Transverse colon (tissue), 4 donors: ENCODE data around the gene LMOD2. TPM values are rescaled to one million over a fixed set of nuclear protein-coding genes. Genes with fewer than 3 reads are reported as not detected.

Experiments used
- DNase-seq: peaks from one replicate; pipeline ENCODE4 v3.0.0-alpha.2; 2019
- H3K27ac ChIP-seq, 4 donors: fragments of 200-600 bp; sonication (generic); 2 replicates each; pipeline ENCODE4 v1.5.1; 2016 to 2018; ENCODE audit warnings: inconsistent platforms in 4 of 4
- H3K27me3 ChIP-seq: fragments of 200-600 bp; sonication (generic); 2 replicates; pipeline ENCODE4 v1.5.1; 2017; ENCODE audit warnings: inconsistent platforms
- H3K36me3 ChIP-seq, 4 donors: fragments of 200-600 bp; sonication (generic); 2 replicates each; pipeline ENCODE4 v1.5.1; 2017 to 2019; ENCODE audit warnings: inconsistent platforms in 4 of 4
- H3K4me1 ChIP-seq, 4 donors: fragments of 200-600 bp; sonication (generic); 2 replicates each; pipeline ENCODE4 v1.5.1; 2017 to 2020; ENCODE audit warnings: inconsistent platforms in 4 of 4
- H3K4me3 ChIP-seq, 4 donors: fragments of 200-600 bp; sonication (generic); 1 replicate in 1 of 4; 2 replicates in 3 of 4; pipeline versions ENCODE4 v1.5.1 to v1.6.1; 2017 to 2019; ENCODE audit warnings: inconsistent platforms in 4 of 4
- H3K9me3 ChIP-seq, 2 donors: fragments of 200-600 bp; sonication (generic); 2 replicates each; pipeline ENCODE4 v1.5.1; 2017 to 2019; ENCODE audit warnings: inconsistent platforms in 2 of 2
- EP300 ChIP-seq: sonication (generic); formaldehyde crosslinking; IDR thresholded peaks from one replicate; pipeline ENCODE4 v1.6.1; 2017; ENCODE audit warnings: antibody characterized with exemption, low read depth
- POLR2A ChIP-seq: fragments of 450-650 bp; IDR thresholded peaks from one replicate; pipeline ENCODE4 v1.6.1; 2016; ENCODE audit warnings: antibody characterized with exemption, mild to moderate bottlenecking, moderate library complexity
- POLR2AphosphoS5 ChIP-seq, 3 donors: sonication (generic); formaldehyde crosslinking; IDR thresholded peaks; one replicate each; pipeline ENCODE4 v1.6.1; 2016; ENCODE audit warnings: antibody characterized with exemption in 3 of 3
- WGBS, 2 donors: methylation state at CpG; one replicate each; pipeline ENCODE4 v1.1.5; 2018; ENCODE audit warnings: low coverage in 1 of 2; 5-methylcytosine and 5-hydroxymethylcytosine counted together
- in situ Hi-C, 4 donors: fragments of 200-750 bp; cut with MboI; loops; one replicate each; pipeline versions ENCODE4 v1.15.0 to v1.15.1; 2017; ENCODE audit warnings: low sequenced_read_pairs in 3 of 4, low pct_ligation_motif_present in 1 of 4, low pct_unique_long_range_greater_than_20kb in 1 of 4
- intact Hi-C: fragments of 100-400 bp; cut with DNase I; formaldehyde crosslinking; loops from one replicate; pipeline ENCODE4 v1.15.1; 2023; ENCODE audit warnings: low total_unique reads
- total RNA-seq, 4 donors: library from RNA; depleted of rRNA; stranded (reverse); fragments of >200 nt; gene quantifications; one replicate each; pipeline ENCODE4 v1.1.0, GENCODE V29; 2016
- TF ChIP-seq, protein P1 (sequence below), 5 experiments: fragments of 200-600 bp in 3 of 5; fragments of 450-650 bp in 2 of 5; sonication (generic) in 3 of 5; IDR thresholded peaks; 1 replicate in 2 of 5; 2 replicates in 3 of 5; pipeline ENCODE4 v1.5.1; 2016 to 2017; ENCODE audit warnings: antibody characterized with exemption in 5 of 5, inconsistent platforms in 3 of 5, mild to moderate bottlenecking in 2 of 5, moderate library complexity in 1 of 5

Gene LMOD2
- total RNA-seq, 4 donors from 2014 or later: 0.41 TPM; not detected in 3

DNA sequence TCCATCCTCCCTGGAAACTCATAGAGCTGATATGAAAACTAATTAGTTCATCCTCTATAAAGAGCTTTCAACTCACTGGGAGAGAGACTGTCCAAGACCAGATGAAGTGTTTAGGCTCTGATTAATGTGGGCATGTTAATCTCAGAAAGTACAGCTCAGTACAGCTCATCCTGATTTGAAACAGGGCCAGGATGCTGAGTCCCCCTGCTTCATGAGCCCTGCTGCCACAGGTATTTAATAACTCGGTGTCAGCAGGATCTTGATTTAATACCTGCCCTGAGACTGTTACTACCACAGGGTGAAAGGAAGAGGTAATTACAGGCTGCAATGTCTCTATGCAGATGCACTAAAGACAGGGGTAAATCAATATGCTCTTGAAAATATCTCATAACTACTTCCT, 10.8 kb downstream of the LMOD2 start:
- intact Hi-C loops: no loop called here
- DNase-seq: no peak
- no peak overlapping the region for H3K27ac ChIP-seq
- in situ Hi-C loops: no loop called here
- no peak overlapping the region for H3K4me3 ChIP-seq
- 47 to 50% methylated on average over 1 of the region's 1 CpG for whole genome bisulfite sequencing, 2 donors
- TF ChIP-seq, protein P1, sequence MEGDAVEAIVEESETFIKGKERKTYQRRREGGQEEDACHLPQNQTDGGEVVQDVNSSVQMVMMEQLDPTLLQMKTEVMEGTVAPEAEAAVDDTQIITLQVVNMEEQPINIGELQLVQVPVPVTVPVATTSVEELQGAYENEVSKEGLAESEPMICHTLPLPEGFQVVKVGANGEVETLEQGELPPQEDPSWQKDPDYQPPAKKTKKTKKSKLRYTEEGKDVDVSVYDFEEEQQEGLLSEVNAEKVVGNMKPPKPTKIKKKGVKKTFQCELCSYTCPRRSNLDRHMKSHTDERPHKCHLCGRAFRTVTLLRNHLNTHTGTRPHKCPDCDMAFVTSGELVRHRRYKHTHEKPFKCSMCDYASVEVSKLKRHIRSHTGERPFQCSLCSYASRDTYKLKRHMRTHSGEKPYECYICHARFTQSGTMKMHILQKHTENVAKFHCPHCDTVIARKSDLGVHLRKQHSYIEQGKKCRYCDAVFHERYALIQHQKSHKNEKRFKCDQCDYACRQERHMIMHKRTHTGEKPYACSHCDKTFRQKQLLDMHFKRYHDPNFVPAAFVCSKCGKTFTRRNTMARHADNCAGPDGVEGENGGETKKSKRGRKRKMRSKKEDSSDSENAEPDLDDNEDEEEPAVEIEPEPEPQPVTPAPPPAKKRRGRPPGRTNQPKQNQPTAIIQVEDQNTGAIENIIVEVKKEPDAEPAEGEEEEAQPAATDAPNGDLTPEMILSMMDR (IDR thresholded peaks at IDR 0.05): no peak
- TF ChIP-seq POLR2AphosphoS5 (IDR thresholded peaks at IDR 0.05) (no peak), POLR2A (no peak), EP300 (no peak)
- no peaks in the 10 kb centered on the region for H3K4me1 ChIP-seq
- H3K9me3 ChIP-seq: no peaks in the 10 kb centered on the region
- H3K36me3 ChIP-seq: no peaks in the 10 kb centered on the region
- H3K27me3 ChIP-seq: no peaks in the 10 kb centered on the region

DNA sequence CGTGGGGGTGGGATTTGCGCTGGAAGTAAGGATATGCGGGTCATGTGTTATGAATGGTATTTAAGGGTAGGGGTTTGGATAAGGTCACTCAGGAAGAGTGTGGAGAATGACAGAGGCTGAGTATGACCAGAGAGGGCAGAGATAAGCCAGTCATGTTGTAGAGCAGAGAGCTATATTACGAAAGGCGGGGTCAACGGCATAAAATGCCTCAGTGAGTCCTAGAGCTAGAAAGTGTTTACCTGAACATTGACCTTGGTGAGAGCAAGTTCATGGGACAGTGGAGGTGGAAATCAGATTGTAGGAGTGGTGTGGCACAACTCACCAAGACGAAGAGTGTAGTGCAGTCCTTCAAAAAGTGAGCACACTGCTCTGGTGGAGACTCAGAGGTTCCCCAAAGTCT, 13.8 kb downstream of the LMOD2 start:
- no peak for TF ChIP-seq EP300
- TF ChIP-seq, protein P1 (IDR thresholded peaks at IDR 0.05): no peak
- no peak for TF ChIP-seq POLR2AphosphoS5 (IDR thresholded peaks at IDR 0.05)
- TF ChIP-seq POLR2A: no peak
- Histone ChIP-seq H3K27me3 (no peaks in the 10 kb centered on the region), H3K36me3 (no peaks in the 10 kb centered on the region), H3K9me3 (no peaks in the 10 kb centered on the region), H3K27ac (no peak overlapping the region), H3K4me1 (no peaks in the 10 kb centered on the region), H3K4me3 (no peak overlapping the region)
- intact Hi-C loops (no loop called here), in situ Hi-C loops (no loop called here)
- WGBS, 2 donors: 92 to 97% methylated on average over 6 to 7 of the region's 7 CpGs
- no peak for DNase-seq

DNA sequence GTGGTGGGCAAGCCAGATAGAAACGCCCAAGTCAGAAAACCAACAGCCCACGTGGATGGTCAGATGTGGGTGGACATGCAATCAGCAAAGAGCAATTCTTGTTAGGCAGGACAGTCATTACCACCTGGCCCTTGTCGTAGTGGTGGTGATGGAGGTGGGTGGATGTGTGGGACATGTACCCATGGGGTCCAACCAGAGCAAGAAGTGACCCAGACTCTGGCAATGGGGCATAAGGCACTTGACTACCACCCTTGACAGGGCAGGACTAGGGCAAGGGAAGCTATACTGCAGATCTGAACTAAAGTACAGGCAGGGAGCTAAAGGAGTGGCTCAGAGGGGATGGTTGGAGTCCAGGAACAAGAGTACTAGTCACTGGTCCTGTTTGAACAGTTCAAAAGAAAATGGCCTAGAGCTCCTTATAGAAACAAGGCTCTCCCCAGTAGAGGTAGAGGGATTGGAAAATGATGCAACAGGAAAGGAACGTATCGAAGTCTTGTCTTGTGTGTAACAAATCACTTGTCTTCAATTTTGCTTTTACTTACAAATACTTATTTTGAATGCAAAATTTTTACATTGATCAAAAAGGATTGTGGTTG, 17.6 kb downstream of the LMOD2 start:
- intact Hi-C loops: no loop called here

DNA sequence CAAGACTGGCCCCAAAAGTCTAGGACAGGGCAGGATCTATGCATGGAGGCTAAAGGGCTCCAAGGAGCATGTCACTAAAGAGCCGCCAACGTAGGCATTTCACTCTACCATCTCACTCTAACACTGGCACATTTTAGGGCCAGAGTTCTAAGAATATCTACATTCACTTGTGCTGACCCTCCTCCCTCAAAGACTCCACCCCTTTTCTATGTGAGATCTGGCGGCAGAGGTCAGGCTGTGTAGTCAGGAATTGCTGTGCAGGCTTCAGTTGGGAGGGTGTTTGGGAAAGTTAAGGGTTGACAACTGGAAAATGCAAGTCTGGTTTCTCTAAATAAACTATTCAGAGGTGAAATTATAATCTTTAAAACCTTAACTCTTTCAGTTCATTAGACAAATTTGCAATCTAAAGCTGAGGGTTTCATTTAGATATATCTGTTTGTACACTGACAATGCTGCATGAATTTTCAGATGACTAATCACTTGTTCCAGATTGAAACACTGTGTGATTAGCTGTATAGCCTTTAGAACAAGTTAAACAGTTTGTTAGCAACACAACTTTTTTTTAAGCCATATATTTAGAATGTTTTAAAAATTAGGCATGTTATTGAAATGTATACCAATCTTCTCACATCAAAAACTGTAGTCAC, 18.2 kb downstream of the LMOD2 start:
- Histone ChIP-seq H3K4me3 (no peak overlapping the region), H3K9me3 (no peaks in the 10 kb centered on the region), H3K4me1 (no peaks in the 10 kb centered on the region), H3K36me3 (no peaks in the 10 kb centered on the region), H3K27ac (no peak overlapping the region), H3K27me3 (no peaks in the 10 kb centered on the region)
- in situ Hi-C loops: no loop called here
- TF ChIP-seq, protein P1 (IDR thresholded peaks at IDR 0.05): no peak
- TF ChIP-seq POLR2AphosphoS5 (IDR thresholded peaks at IDR 0.05) (no peak), POLR2A (no peak)
- no peak for DNase-seq
- intact Hi-C loops: no loop called here
- 82 to 92% methylated on average over 3 of the region's 3 CpGs for WGBS, 2 donors

More for the DNA sequence above, 17.6 kb downstream of the LMOD2 start:
- no peak overlapping the region for H3K27ac ChIP-seq
- no peaks in the 10 kb centered on the region for H3K27me3 ChIP-seq
- TF ChIP-seq, protein P1 (IDR thresholded peaks at IDR 0.05): no peak
- TF ChIP-seq EP300 (no peak), POLR2A (no peak), POLR2AphosphoS5 (IDR thresholded peaks at IDR 0.05) (no peak)
- WGBS, 2 donors: 84 to 95% methylated on average over 4 to 5 of the region's 5 CpGs
- H3K9me3 ChIP-seq: no peaks in the 10 kb centered on the region
- H3K4me1 ChIP-seq: no peaks in the 10 kb centered on the region
- H3K36me3 ChIP-seq: no peaks in the 10 kb centered on the region
- in situ Hi-C loops: no loop called here
- no peak overlapping the region for H3K4me3 ChIP-seq
- DNase-seq: no peak
